Neuronal stem cell (in vitro differentiated cells): ENCODE results near the gene CYBA. TPM values are rescaled to one million over a fixed set of nuclear protein-coding genes. Genes with fewer than 3 reads are reported as not detected.

ENCODE experiments used
- DNase-seq: peaks from one replicate; pipeline ENCODE4 v3.0.0-alpha.2; 2013; ENCODE audit warnings: low spot score
- H2AFZ ChIP-seq: one replicate; pipeline ENCODE4 v1.6.1; 2013; ENCODE audit warnings: mild to moderate bottlenecking, low read length, inconsistent platforms
- H2AK5ac ChIP-seq: 2 replicates; pipeline ENCODE4 v1.6.1; 2013; ENCODE audit warnings: low read depth, mild to moderate bottlenecking, inconsistent platforms, low read length, moderate library complexity, mixed read lengths
- H2BK120ac ChIP-seq: 2 replicates; pipeline ENCODE4 v1.6.1; 2013; ENCODE audit warnings: low read depth, mild to moderate bottlenecking, inconsistent platforms, low read length, moderate library complexity, mixed read lengths
- H2BK12ac ChIP-seq: one replicate; pipeline ENCODE4 v1.6.1; 2013; ENCODE audit warnings: low read length, inconsistent platforms
- H2BK15ac ChIP-seq: 2 replicates; pipeline ENCODE4 v1.6.1; 2013; ENCODE audit warnings: mild to moderate bottlenecking, low read length, inconsistent platforms, mixed read lengths
- H2BK5ac ChIP-seq: one replicate; pipeline ENCODE4 v1.6.1; 2013; ENCODE audit warnings: inconsistent platforms, mild to moderate bottlenecking, low read length, moderate library complexity
- H3K14ac ChIP-seq: one replicate; pipeline ENCODE4 v1.6.1; 2013; ENCODE audit warnings: low read length, inconsistent platforms
- H3K18ac ChIP-seq: 2 replicates; pipeline ENCODE4 v1.6.1; 2013; ENCODE audit warnings: low read length, inconsistent platforms
- H3K23ac ChIP-seq: 2 replicates; pipeline ENCODE4 v1.6.1; 2013; ENCODE audit warnings: low read depth, mild to moderate bottlenecking, mixed read lengths, low read length, inconsistent platforms; ENCODE audit not compliant: poor library complexity
- H3K27ac ChIP-seq: replicated peaks from 3 replicates; pipeline ENCODE4 v1.5.1; 2013; ENCODE audit warnings: low read length, inconsistent platforms
- H3K27me3 ChIP-seq, 3 experiments: 2 replicates each; pipeline ENCODE4 v1.6.1; 2013; ENCODE audit warnings: low read length in 3 of 3, mild to moderate bottlenecking in 2 of 3, inconsistent platforms in 1 of 3, low read depth in 1 of 3, mixed read lengths in 1 of 3, moderate library complexity in 1 of 3; ENCODE audit not compliant: control insufficient read depth in 3 of 3, insufficient read depth in 3 of 3
- H3K36me3 ChIP-seq, 2 donors: replicated peaks in 1 of 2; 2 replicates each; pipeline ENCODE4 v1.6.1; 2013; ENCODE audit warnings: low read length in 2 of 2; ENCODE audit not compliant: control insufficient read depth in 2 of 2, insufficient read depth in 2 of 2
- H3K4ac ChIP-seq: 2 replicates; pipeline ENCODE4 v1.6.1; 2013; ENCODE audit warnings: inconsistent platforms, mild to moderate bottlenecking, low read length, moderate library complexity
- H3K4me1 ChIP-seq, 2 donors: 1 replicate in 1 of 2; 2 replicates in 1 of 2; pipeline ENCODE4 v1.6.1; 2013; ENCODE audit warnings: low read length in 2 of 2, low read depth in 1 of 2; ENCODE audit not compliant: control insufficient read depth in 2 of 2, insufficient read depth in 1 of 2
- H3K4me2 ChIP-seq: one replicate; pipeline ENCODE4 v1.6.1; 2013; ENCODE audit warnings: mild to moderate bottlenecking, low read length, inconsistent platforms; ENCODE audit not compliant: insufficient read depth, poor library complexity, severe bottlenecking
- H3K4me3 ChIP-seq, 2 donors: 2 replicates each; pipeline ENCODE4 v1.5.1; 2013; ENCODE audit warnings: low read length in 2 of 2, mild to moderate bottlenecking in 2 of 2, inconsistent platforms in 1 of 2, moderate library complexity in 1 of 2
- H3K79me1 ChIP-seq: one replicate; pipeline ENCODE4 v1.6.1; 2013; ENCODE audit warnings: low read depth, mild to moderate bottlenecking, inconsistent platforms, low read length, moderate library complexity
- H3K9ac ChIP-seq: one replicate; pipeline ENCODE4 v1.6.1; 2013; ENCODE audit warnings: mild to moderate bottlenecking, low read depth, low read length, inconsistent platforms; ENCODE audit not compliant: poor library complexity
- H3K9me3 ChIP-seq, 2 donors: replicated peaks in 1 of 2; 2 replicates each; pipeline versions ENCODE3 to v1.6.1; 2013; ENCODE audit warnings: low read length in 2 of 2, mild to moderate bottlenecking in 2 of 2, inconsistent platforms in 1 of 2, low read depth in 1 of 2, mixed read lengths in 1 of 2, moderate library complexity in 1 of 2; ENCODE audit not compliant: control insufficient read depth in 2 of 2, insufficient read depth in 1 of 2
- H4K8ac ChIP-seq: one replicate; pipeline ENCODE4 v1.6.1; 2013; ENCODE audit warnings: low read depth, mild to moderate bottlenecking, inconsistent platforms, low read length, moderate library complexity
- H4K91ac ChIP-seq: one replicate; pipeline ENCODE4 v1.6.1; 2013; ENCODE audit warnings: low read length, low read depth, mild to moderate bottlenecking, inconsistent platforms; ENCODE audit not compliant: poor library complexity
- WGBS, 2 donors: extraction: QIAGEN DNeasy Blood & Tissue Kit; methylation state at CpG; one replicate each; pipeline ENCODE4 v1.1.7; 2013; ENCODE audit warnings: missing lambda C conversion rate in 2 of 2, mixed read lengths in 1 of 2; ENCODE audit not compliant: insufficient read length in 2 of 2, insufficient replicate concordance in 1 of 2; ENCODE audit errors: extremely low coverage in 2 of 2; 5-methylcytosine and 5-hydroxymethylcytosine counted together
- polyA plus RNA-seq, 2 experiments: library from polyadenylated mRNA; stranded (reverse); fragments of 200-250 nt; gene quantifications; one replicate each; pipeline ENCODE4 v1.2.3, GENCODE V29; 2013

CYBA gene
- 74.4 TPM for polyA plus RNA-seq (2013, experiment 1 of 2)
- polyA plus RNA-seq (2013, experiment 2 of 2), result 71.9 TPM

DNA sequence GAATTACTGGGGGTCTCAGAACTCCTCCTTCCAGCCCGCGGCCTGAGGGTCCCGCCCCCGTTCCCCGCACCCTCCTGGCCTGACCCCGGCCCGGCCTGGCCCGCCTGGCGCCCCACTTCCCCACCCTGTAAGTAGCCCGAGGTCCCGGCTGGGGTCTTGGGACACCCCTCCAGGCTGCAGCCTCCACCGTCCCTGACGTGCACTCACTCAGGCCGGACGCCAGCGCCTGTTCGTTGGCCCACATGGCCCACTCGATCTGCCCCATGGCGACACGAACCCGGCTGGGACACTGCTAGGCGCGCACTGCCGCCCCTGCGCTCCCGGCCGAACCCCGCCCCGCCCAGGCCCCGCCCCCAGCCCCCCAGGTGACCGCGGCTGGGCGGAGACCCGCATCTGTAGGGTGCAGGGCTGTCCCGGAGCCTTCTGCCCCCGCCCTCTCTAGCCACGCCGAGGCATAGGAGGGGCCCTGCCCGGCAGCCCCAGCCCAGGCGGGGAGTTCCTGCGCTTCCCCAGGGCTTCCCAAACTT, at the start of gene CYBA:
Gene CYBA, minus strand, starts transcription at position 305 of the 527 bp plus-strand sequence. Its CDS starts 40 bp downstream, at position 265.
- Histone ChIP-seq H3K14ac (peak within 1 kb of the TSS; percentile 96), H3K27me3 (no peaks in the 10 kb centered on the region), H4K8ac (no peak within 1 kb of the TSS), H2BK120ac (peak within 1 kb of the TSS; percentile 72), H2BK5ac (peak within 1 kb of the TSS; percentile 75), H3K9ac (peak within 1 kb of the TSS; percentile 99), H3K4me3 (peak within 1 kb of the TSS; percentile 47 to 92), H2BK15ac (peak within 1 kb of the TSS; percentile 89), H2BK12ac (peak within 1 kb of the TSS; percentile 73), H3K9me3 (no peaks in the 10 kb centered on the region), H3K36me3 (peaks cover 25 to 49% of the 10 kb centered on the region in 2 donors), H3K4me1 (peaks cover 14 to 17% of the 10 kb centered on the region in 2 donors), H2AK5ac (peak within 1 kb of the TSS; percentile 90), H3K4me2 (peak within 1 kb of the TSS; percentile 98), H3K18ac (peak within 1 kb of the TSS; percentile 98), H4K91ac (no peak within 1 kb of the TSS), H3K79me1 (peaks cover 18% of the 10 kb centered on the region), H3K27ac (peak within 1 kb of the TSS; percentile 67), H3K23ac (peak within 1 kb of the TSS; percentile 99), H2AFZ (peak within 1 kb of the TSS; percentile 68), H3K4ac (peak within 1 kb of the TSS; percentile 53)
- WGBS, 2 donors, result no CpG with 5 or more reads among the region's 41 CpGs
- DNase-seq, result peak; percentile 44

DNA sequence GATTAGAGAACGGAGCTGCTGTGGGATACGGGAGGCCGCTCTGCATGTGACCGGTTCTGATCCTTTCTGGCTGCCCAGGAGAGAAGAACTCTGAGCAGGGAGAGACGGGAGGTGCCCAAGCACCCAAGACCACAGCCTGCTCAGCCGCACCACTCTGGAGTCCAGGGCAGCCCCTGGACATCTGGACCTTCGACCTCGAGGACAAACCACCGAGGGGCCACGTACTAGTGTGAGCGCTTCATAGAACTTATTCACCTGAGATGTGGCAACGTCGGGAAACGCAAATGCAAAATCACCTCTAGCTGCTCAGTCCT, 49.4 kb upstream of the CYBA start:
- no CpG with 5 or more reads among the region's 14 CpGs for WGBS, 2 donors
- H3K27me3 ChIP-seq, result no peaks in the 10 kb centered on the region

GRCh38 chr16:88699180-88699579, 48.3 kb upstream of the CYBA start:
- Histone ChIP-seq H2BK12ac (peak overlapping the region; percentile 58), H3K9ac (peak overlapping the region; percentile 60), H4K91ac (no peak overlapping the region), H2BK120ac (peak overlapping the region; percentile 18), H3K27me3 (no peaks in the 10 kb centered on the region), H3K36me3 (peaks cover 17 to 46% of the 10 kb centered on the region in 2 donors), H2BK15ac (no peak overlapping the region), H3K4me1 (peaks cover 0 to 3% of the 10 kb centered on the region in 2 donors), H3K14ac (no peak overlapping the region), H3K23ac (peak overlapping the region; percentile 43), H3K4ac (no peak overlapping the region), H2AFZ (no peak overlapping the region), H2AK5ac (no peak overlapping the region), H4K8ac (no peak overlapping the region), H3K27ac (no peak overlapping the region), H3K4me2 (no peak overlapping the region), H3K4me3 (no peak overlapping the region), H3K79me1 (peaks cover 23% of the 10 kb centered on the region), H3K18ac (no peak overlapping the region), H3K9me3 (no peaks in the 10 kb centered on the region), H2BK5ac (peak overlapping the region; percentile 75)
- no peak for DNase-seq
- WGBS, 2 donors, result no CpG with 5 or more reads among the region's 16 CpGs

More for the DNA sequence above, 49.4 kb upstream of the CYBA start:
- H3K4me2 ChIP-seq, result no peak overlapping the region
- no peaks in the 10 kb centered on the region for H3K9me3 ChIP-seq
- H2AK5ac ChIP-seq, result no peak overlapping the region
- no peak overlapping the region for H3K4me3 ChIP-seq
- no peak overlapping the region for H2BK120ac ChIP-seq
- no peak overlapping the region for H3K14ac ChIP-seq
- peaks cover 26% of the 10 kb centered on the region for H3K79me1 ChIP-seq
- H2BK12ac ChIP-seq, result no peak overlapping the region
- no peak overlapping the region for H3K23ac ChIP-seq
- H4K8ac ChIP-seq, result no peak overlapping the region
- no peak overlapping the region for H3K4ac ChIP-seq
- no peak overlapping the region for H2AFZ ChIP-seq
- no peak overlapping the region for H2BK15ac ChIP-seq
- H3K9ac ChIP-seq, result peak overlapping the region; percentile 60
- no peak overlapping the region for H3K27ac ChIP-seq
- H3K18ac ChIP-seq, result no peak overlapping the region
- H4K91ac ChIP-seq, result no peak overlapping the region
- no peak for DNase-seq
- peaks cover 4 to 6% of the 10 kb centered on the region in 2 donors for H3K4me1 ChIP-seq
- no peak overlapping the region for H2BK5ac ChIP-seq
- peaks cover 17 to 46% of the 10 kb centered on the region in 2 donors for H3K36me3 ChIP-seq

DNA sequence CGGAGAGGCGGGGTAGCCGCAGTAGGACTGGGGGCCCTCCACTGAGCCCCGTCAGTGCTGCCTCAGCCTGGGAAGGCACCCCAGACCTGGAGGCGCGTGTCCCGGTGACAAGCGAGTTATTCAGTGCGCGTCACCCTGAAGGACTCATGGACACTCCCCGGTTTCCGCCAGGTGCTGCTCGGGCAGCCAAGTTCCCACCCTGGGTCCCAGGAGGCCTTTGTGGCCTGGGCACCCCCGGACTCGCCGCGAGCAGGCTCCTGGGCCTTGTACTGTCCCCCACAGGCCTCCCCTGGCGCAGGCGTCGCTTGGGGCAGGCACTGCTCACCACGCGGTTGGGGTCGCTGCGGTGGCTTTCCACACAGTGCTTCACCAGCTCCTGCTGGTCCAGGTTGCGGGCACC, 47.8 kb upstream of the CYBA start:
- Histone ChIP-seq H4K8ac (no peak overlapping the region), H3K23ac (no peak overlapping the region), H3K79me1 (peaks cover 23% of the 10 kb centered on the region), H2BK15ac (no peak overlapping the region), H3K18ac (no peak overlapping the region), H3K9me3 (no peaks in the 10 kb centered on the region), H3K36me3 (peaks cover 17 to 46% of the 10 kb centered on the region in 2 donors), H3K4me1 (peaks cover 0 to 3% of the 10 kb centered on the region in 2 donors), H2AFZ (no peak overlapping the region), H3K14ac (no peak overlapping the region), H2AK5ac (no peak overlapping the region), H3K27me3 (peaks cover 0 to 4% (median 0%) of the 10 kb centered on the region in 3 experiments), H3K4me3 (no peak overlapping the region), H4K91ac (no peak overlapping the region), H3K4me2 (no peak overlapping the region), H2BK120ac (peak overlapping the region; percentile 18), H3K4ac (no peak overlapping the region), H3K27ac (no peak overlapping the region), H3K9ac (peak overlapping the region; percentile 60), H2BK12ac (no peak overlapping the region), H2BK5ac (no peak overlapping the region)
- DNase-seq, result no peak
- no CpG with 5 or more reads among the region's 25 CpGs for WGBS, 2 donors
